Measurements from ENCODE around the gene SVBP. TPM values are rescaled to one million over a fixed set of nuclear protein-coding genes. Genes with fewer than 3 reads are reported as not detected.

The SVBP gene
- total and polyA plus RNA-seq, 2 donors (not counting 1 experiment from before 2014, with no cell fraction given) = 12.6 to 21.9 TPM

DNA sequence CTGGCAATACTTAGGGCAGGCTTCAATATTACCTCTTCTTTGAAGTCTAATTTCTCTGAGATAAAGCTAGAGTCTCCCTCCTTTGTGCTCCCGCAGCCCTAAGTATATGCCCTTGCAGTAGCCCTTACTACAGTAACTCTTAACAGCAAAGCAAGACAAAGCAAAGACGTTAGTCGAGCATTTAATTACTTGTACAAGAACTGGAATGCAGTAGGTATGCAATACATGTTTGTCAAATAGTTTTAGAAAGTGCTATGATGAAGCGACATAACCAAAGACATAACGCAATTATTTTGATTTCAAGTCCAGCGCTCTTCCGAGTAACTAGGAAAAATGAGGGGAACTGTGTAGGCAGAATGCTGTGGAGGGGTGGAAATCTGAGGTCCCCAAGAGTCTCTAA, 51.9 kb downstream of the SVBP start:
- H3K9me3 Mint-ChIP-seq (ENCODE audit: insufficient read depth) = no peaks in the 10 kb centered on the region
- H3K4me1 Mint-ChIP-seq = peaks cover 19% of the 10 kb centered on the region
- no peaks in the 10 kb centered on the region for H4K20me1 ChIP-seq (ENCODE audit: control insufficient read depth, insufficient read depth, low read length, poor library complexity, severe bottlenecking)
- peak overlapping the region; percentile 80 for H3K9ac ChIP-seq (ENCODE audit: low read length)
- peak overlapping the region in 2 of 5 experiments; percentile 71 to 75 for H3K4me3 ChIP-seq (ENCODE audit: control extremely low read depth in 1 of 5, extremely low read depth in 1 of 5, insufficient read depth in 1 of 5, low read depth in 2 of 5, low read length in 4 of 5)
- H3K27me3 Mint-ChIP-seq = no peaks in the 10 kb centered on the region
- ChIA-PET POLR2A (no interaction called here), CTCF (interaction anchor here (1.3 to 2.8 kb wide), 4 partner anchors 15 to 307 kb away, joined by 3 to 27 read pairs (median 10); partner anchors contain the start of gene YBX1)
- no peaks in the 10 kb centered on the region for H3K9me3 ChIP-seq (ENCODE audit: control extremely low read depth in 1 of 3, control insufficient read depth in 2 of 3, insufficient read depth in 1 of 3, low read length in 2 of 3)
- no peak overlapping the region for H3K4me3 Mint-ChIP-seq
- intact Hi-C loops (cut with micrococcal nuclease) = loop anchor here (5.0 to 10.0 kb wide), 3 partner anchors 602 to 1267 kb away; partner anchors contain the start of genes ELOVL1, IPO13 and SLC6A9
- peaks cover 75% of the 10 kb centered on the region for H3K79me2 ChIP-seq (ENCODE audit: control insufficient read depth, insufficient read depth, low read length)
- H3K27ac ChIP-seq (ENCODE audit: low read length in 2 of 2) = no peak overlapping the region
- no peak overlapping the region for H2AFZ ChIP-seq (ENCODE audit: insufficient read depth, low read depth, low read length, poor library complexity, severe bottlenecking)
- peaks cover 0 to 2% of the 10 kb centered on the region in 2 experiments for H3K36me3 ChIP-seq (replicated peaks in 1 of 2; ENCODE audit: control extremely low read depth in 1 of 2, control insufficient read depth in 1 of 2, extremely low read depth in 1 of 2, insufficient read depth in 2 of 2, low read length in 1 of 2)
- peaks cover 27 to 31% of the 10 kb centered on the region in 2 donors for H3K4me1 ChIP-seq (ENCODE audit: control insufficient read depth in 2 of 2, insufficient read depth in 2 of 2, low read length in 2 of 2)
- H3K27me3 ChIP-seq (replicated peaks in 1 of 4; ENCODE audit: control extremely low read depth in 1 of 4, control insufficient read depth in 3 of 4, insufficient read depth in 4 of 4, low read length in 3 of 4) = no peaks in the 10 kb centered on the region
- H3K4me2 ChIP-seq (replicated peaks; ENCODE audit: low read depth, low read length, poor library complexity, severe bottlenecking) = peak overlapping the region; percentile 84
- TF ChIP-seq, protein P1, sequence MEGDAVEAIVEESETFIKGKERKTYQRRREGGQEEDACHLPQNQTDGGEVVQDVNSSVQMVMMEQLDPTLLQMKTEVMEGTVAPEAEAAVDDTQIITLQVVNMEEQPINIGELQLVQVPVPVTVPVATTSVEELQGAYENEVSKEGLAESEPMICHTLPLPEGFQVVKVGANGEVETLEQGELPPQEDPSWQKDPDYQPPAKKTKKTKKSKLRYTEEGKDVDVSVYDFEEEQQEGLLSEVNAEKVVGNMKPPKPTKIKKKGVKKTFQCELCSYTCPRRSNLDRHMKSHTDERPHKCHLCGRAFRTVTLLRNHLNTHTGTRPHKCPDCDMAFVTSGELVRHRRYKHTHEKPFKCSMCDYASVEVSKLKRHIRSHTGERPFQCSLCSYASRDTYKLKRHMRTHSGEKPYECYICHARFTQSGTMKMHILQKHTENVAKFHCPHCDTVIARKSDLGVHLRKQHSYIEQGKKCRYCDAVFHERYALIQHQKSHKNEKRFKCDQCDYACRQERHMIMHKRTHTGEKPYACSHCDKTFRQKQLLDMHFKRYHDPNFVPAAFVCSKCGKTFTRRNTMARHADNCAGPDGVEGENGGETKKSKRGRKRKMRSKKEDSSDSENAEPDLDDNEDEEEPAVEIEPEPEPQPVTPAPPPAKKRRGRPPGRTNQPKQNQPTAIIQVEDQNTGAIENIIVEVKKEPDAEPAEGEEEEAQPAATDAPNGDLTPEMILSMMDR (IDR thresholded peaks at IDR 0.05) = no peak
- TF ChIP-seq EZH2 (IDR thresholded peaks at IDR 0.05; ENCODE audit: borderline replicate concordance, insufficient read depth, low read depth, low read length, poor library complexity, severe bottlenecking) = no peak
- ATAC-seq (ENCODE audit: low read depth) = no peak
- DNase-seq = no peak
- no peak overlapping the region for H3K27ac Mint-ChIP-seq
- WGBS (ENCODE audit: insufficient coverage) = 100% methylated on average over 4 of the region's 7 CpGs

DNA sequence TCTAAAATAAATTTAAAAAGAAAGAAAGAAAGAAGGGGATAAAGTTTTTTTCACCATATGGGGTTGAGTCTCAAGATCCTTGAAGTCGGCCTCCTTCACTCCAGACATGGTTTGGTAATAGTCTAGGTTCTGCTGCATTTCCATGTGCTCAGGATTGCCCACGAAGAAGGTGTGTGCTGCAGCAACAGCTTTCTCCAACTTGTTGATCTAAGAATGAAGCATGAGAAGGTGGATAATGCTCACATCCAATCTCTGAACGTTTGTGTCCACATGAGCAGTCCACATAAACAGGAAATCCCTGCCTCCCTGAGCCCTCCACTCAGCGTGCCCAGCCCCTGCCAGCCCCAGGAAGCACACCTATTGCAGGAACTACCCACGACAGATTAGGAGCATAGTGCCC, 54.9 kb downstream of the SVBP start:
- peaks cover 2 to 6% of the 10 kb centered on the region in 2 experiments for H3K36me3 ChIP-seq (replicated peaks in 1 of 2; ENCODE audit: control extremely low read depth in 1 of 2, control insufficient read depth in 1 of 2, extremely low read depth in 1 of 2, insufficient read depth in 2 of 2, low read length in 1 of 2)
- H3K4me2 ChIP-seq (replicated peaks; ENCODE audit: low read depth, low read length, poor library complexity, severe bottlenecking) = no peak overlapping the region
- H3K9me3 ChIP-seq (ENCODE audit: control extremely low read depth in 1 of 3, control insufficient read depth in 2 of 3, insufficient read depth in 1 of 3, low read length in 2 of 3) = no peaks in the 10 kb centered on the region
- H3K4me1 ChIP-seq (ENCODE audit: control insufficient read depth in 2 of 2, insufficient read depth in 2 of 2, low read length in 2 of 2) = peaks cover 30 to 38% of the 10 kb centered on the region in 2 donors
- no peaks in the 10 kb centered on the region for H4K20me1 ChIP-seq (ENCODE audit: control insufficient read depth, insufficient read depth, low read length, poor library complexity, severe bottlenecking)
- no peak for DNase-seq
- Mint-ChIP-seq H3K27me3 (no peaks in the 10 kb centered on the region), H3K4me3 (no peak overlapping the region), H3K9me3 (ENCODE audit: insufficient read depth) (no peaks in the 10 kb centered on the region), H3K27ac (no peak overlapping the region), H3K4me1 (peaks cover 15% of the 10 kb centered on the region)
- no peak overlapping the region for H3K9ac ChIP-seq (ENCODE audit: low read length)
- intact Hi-C loops (cut with micrococcal nuclease) = loop anchor here (10.0 kb wide), 1 partner anchor 1183 kb away; the partner anchor contains the start of gene IPO13
- H2AFZ ChIP-seq (ENCODE audit: insufficient read depth, low read depth, low read length, poor library complexity, severe bottlenecking) = no peak overlapping the region
- H3K4me3 ChIP-seq (ENCODE audit: control extremely low read depth in 1 of 5, extremely low read depth in 1 of 5, insufficient read depth in 1 of 5, low read depth in 2 of 5, low read length in 4 of 5) = no peak overlapping the region
- H3K79me2 ChIP-seq (ENCODE audit: control insufficient read depth, insufficient read depth, low read length) = peaks cover 45% of the 10 kb centered on the region
- 56% methylated on average over 3 of the region's 5 CpGs for WGBS (ENCODE audit: insufficient coverage)
- CTCF ChIA-PET = no interaction called here
- H3K27me3 ChIP-seq (replicated peaks in 1 of 4; ENCODE audit: control extremely low read depth in 1 of 4, control insufficient read depth in 3 of 4, insufficient read depth in 4 of 4, low read length in 3 of 4) = no peaks in the 10 kb centered on the region
- H3K27ac ChIP-seq (ENCODE audit: low read length in 2 of 2) = no peak overlapping the region
- TF ChIP-seq, protein P1 (IDR thresholded peaks at IDR 0.05) = no peak
- TF ChIP-seq EZH2 (IDR thresholded peaks at IDR 0.05; ENCODE audit: borderline replicate concordance, insufficient read depth, low read depth, low read length, poor library complexity, severe bottlenecking) = no peak
- POLR2A ChIA-PET = no interaction called here
- ATAC-seq (ENCODE audit: low read depth) = no peak
